ENCODE measurements around the gene TMTC1. TPM values are rescaled to one million over a fixed set of nuclear protein-coding genes. Genes with fewer than 3 reads are reported as not detected.

TMTC1 gene
- total and polyA plus RNA-seq, 2 of the 8 experiments (the other 6 are each of a cell fraction or from before 2014, with no cell fraction given) = 15.4 to 20.8 TPM

DNA sequence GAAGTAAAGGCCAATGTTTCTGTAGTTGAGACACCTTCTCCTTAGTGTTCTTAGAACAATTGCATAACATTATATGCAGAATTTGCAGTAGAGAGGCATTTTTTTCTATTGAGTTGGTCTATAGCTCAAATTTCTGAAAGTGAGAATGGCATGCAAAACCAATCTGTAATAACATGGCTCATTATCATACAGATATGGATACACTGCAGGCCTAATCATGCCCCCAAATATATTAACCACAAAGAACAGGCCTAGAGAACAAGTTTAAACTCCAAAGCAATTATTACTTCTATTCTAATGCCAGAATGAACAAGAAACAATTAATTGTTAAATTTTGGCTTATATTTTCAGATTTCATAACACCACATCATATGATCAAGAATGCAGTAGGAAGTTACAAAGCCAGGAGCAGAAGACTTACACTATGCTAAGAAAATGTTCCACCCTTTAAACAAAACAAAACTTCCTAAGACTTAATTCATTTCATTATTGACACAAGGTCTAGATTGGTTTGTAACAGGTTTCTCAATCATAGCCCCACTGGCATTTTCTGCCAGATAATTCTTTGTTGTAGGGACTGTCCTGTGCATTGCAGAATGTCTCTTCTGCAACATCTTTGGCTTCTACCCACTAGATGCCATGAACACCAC is 26.9 kb downstream of the TMTC1 start:
- Histone ChIP-seq H2BK120ac (replicated peaks; ENCODE audit: low read depth, low read length) (no peak overlapping the region), H3K56ac (replicated peaks; ENCODE audit: insufficient read length, low read depth, low read length) (no peak overlapping the region), H4K5ac (ENCODE audit: insufficient read length, low read depth, low read length) (no peak overlapping the region), H3K4me1 (replicated peaks in 1 of 4; ENCODE audit: control insufficient read depth in 3 of 4, insufficient read depth in 4 of 4, low read length in 3 of 4) (peaks cover 0 to 2% (median 0%) of the 10 kb centered on the region in 4 experiments; a peak in 1 of 7 replicates), H3K36me3 (ENCODE audit: control insufficient read depth in 2 of 4, insufficient read depth in 4 of 4, low read length in 3 of 4) (peaks cover 2 to 29% (median 9%) of the 10 kb centered on the region in 4 experiments; a peak in 4 of 8 replicates), H3K27me3 (replicated peaks in 1 of 4; ENCODE audit: control insufficient read depth in 3 of 4, extremely low read depth in 1 of 4, insufficient read depth in 3 of 4, low read length in 3 of 4) (no peaks in the 10 kb centered on the region), H3K4ac (replicated peaks; ENCODE audit: insufficient read length, low read depth, low read length) (no peak overlapping the region), H4K20me1 (replicated peaks in 1 of 2; ENCODE audit: control insufficient read depth in 1 of 2, insufficient read depth in 2 of 2, low read length in 2 of 2) (no peaks in the 10 kb centered on the region), H3K18ac (ENCODE audit: extremely low read depth, low read length) (no peak overlapping the region), H2BK5ac (ENCODE audit: low read depth, low read length) (no peak overlapping the region), H3K9ac (replicated peaks in 1 of 4; ENCODE audit: extremely low read depth in 1 of 4, low read depth in 3 of 4, low read length in 3 of 4) (no peak overlapping the region), H2AK5ac (ENCODE audit: low read depth, low read length) (no peak overlapping the region), H4K91ac (replicated peaks; ENCODE audit: insufficient read length, low read length) (no peak overlapping the region), H3K23ac (ENCODE audit: insufficient read length) (no peak overlapping the region), H3K79me1 (ENCODE audit: low read depth, low read length) (no peaks in the 10 kb centered on the region), H3K23me2 (ENCODE audit: low read depth, low read length) (no peaks in the 10 kb centered on the region), H2BK12ac (ENCODE audit: low read depth, low read length) (no peak overlapping the region), H2BK20ac (ENCODE audit: low read length) (no peak overlapping the region), H3K9me3 (ENCODE audit: insufficient read depth in 2 of 2, low read depth in 1 of 2, low read length in 1 of 2) (peaks cover 3 to 6% of the 10 kb centered on the region in 2 experiments; a peak in 1 of 4 replicates), H3K14ac (ENCODE audit: insufficient read length) (no peak overlapping the region), H3K4me3 (ENCODE audit: extremely low read depth in 1 of 4, insufficient read depth in 2 of 4, low read depth in 3 of 4, low read length in 4 of 4) (no peak overlapping the region), H2AFZ (ENCODE audit: low read length) (no peak overlapping the region), H4K8ac (ENCODE audit: extremely low read depth, insufficient read depth, low read length) (no peak overlapping the region), H3K27ac (ENCODE audit: low read depth, low read length) (no peak overlapping the region), H3K79me2 (ENCODE audit: control insufficient read depth in 1 of 2, insufficient read depth in 2 of 2, low read length in 2 of 2) (no peaks in the 10 kb centered on the region; a peak in 1 of 4 replicates), H2BK15ac (ENCODE audit: low read length) (no peak overlapping the region), H3K4me2 (ENCODE audit: insufficient read depth in 1 of 2, low read depth in 2 of 2, low read length in 2 of 2) (no peak overlapping the region)
- no peak for DNase-seq (ENCODE audit: low read depth in 1 of 2, low spot score in 2 of 2)
- FAIRE-seq = no peak
- ChIA-PET POLR2A (ENCODE audit: partially characterized antibody) (interaction anchor here (0.7 kb wide), 1 partner anchor 12 kb away, joined by 3 read pairs; no protein-coding TSS in a partner anchor), CTCF (ENCODE audit: partially characterized antibody) (no interaction called here)
- TF ChIP-seq SP1 (IDR thresholded peaks at IDR 0.05; ENCODE audit: low read depth, low read length) = no peak
- TF ChIP-seq CHD1 (IDR thresholded peaks at IDR 0.05; ENCODE audit: low read depth, low read length) = no peak
- no peak for TF ChIP-seq CHD2 (IDR thresholded peaks at IDR 0.05; ENCODE audit: low read length)
- TF ChIP-seq ATF3 (IDR thresholded peaks at IDR 0.05; ENCODE audit: insufficient read depth, low read depth, low read length) = no peak
- no peak for TF ChIP-seq EGR1 (IDR thresholded peaks at IDR 0.05; ENCODE audit: borderline replicate concordance, low read depth, low read length)
- no peak for TF ChIP-seq TAF7 (optimal IDR thresholded peaks at IDR 0.05; ENCODE audit: borderline replicate concordance, low read depth, low read length)
- TF ChIP-seq TEAD4 (IDR thresholded peaks at IDR 0.05; ENCODE audit: low read depth, low read length) = no peak
- no peak for TF ChIP-seq ATF2 (IDR thresholded peaks at IDR 0.05; ENCODE audit: low read length)
- no peak for TF ChIP-seq NRF1 (IDR thresholded peaks at IDR 0.05; ENCODE audit: low read depth, low read length)
- no peak for TF ChIP-seq NANOG (IDR thresholded peaks at IDR 0.05; ENCODE audit: insufficient read depth, low read depth, low read length, poor library complexity, severe bottlenecking)
- TF ChIP-seq CREB1 (IDR thresholded peaks at IDR 0.05) = no peak
- no peak for TF ChIP-seq TCF12 (IDR thresholded peaks at IDR 0.05; ENCODE audit: low read depth, low read length)
- TF ChIP-seq GTF2F1 (IDR thresholded peaks at IDR 0.05; ENCODE audit: borderline replicate concordance, low read depth, low read length) = no peak
